Activated CD4-positive, alpha-beta T cell treated with anti-CD3 and anti-CD28 coated beads for 1 hour (primary cell): ENCODE data around the gene SFXN4.

Source experiments
- DNase-seq: peaks from one replicate; pipeline ENCODE4 v3.0.0-alpha.2; 2020

Gene SFXN4

GRCh38 chr10:119165171-119166117 is at the start of gene SFXN4:
Gene SFXN4 (minus strand): TSS chr10:119165714. CDS start chr10:119165647, 67 bp downstream.
- DNase-seq = peak; percentile 64

- DNase-seq = no peak
These were observed 46.3 kb upstream of the SFXN4 start for GRCh38 chr10:119211625-119212441.

- no peak for DNase-seq
These were observed 45.7 kb upstream of the SFXN4 start for GRCh38 chr10:119211176-119211575.

GRCh38 chr10:119210633-119211032 is 45.1 kb upstream of the SFXN4 start:
- no peak for DNase-seq

GRCh38 chr10:119209736-119210355 is 44.3 kb upstream of the SFXN4 start:
- no peak for DNase-seq

- peak; percentile 45 for DNase-seq
These were observed 43.7 kb upstream of the SFXN4 start for GRCh38 chr10:119209035-119209735.

- no peak for DNase-seq
These were observed 43.0 kb upstream of the SFXN4 start for GRCh38 chr10:119208553-119208940.

- peak; percentile 23 for DNase-seq
These were observed 42.4 kb upstream of the SFXN4 start for GRCh38 chr10:119207713-119208552.

- DNase-seq = peak; percentile 94
These were observed 41.8 kb upstream of the SFXN4 start, which contains the start of gene GRK5 for GRCh38 chr10:119207366-119207666. Gene GRK5 (plus strand): TSS chr10:119207571. CDS start chr10:119207918, 347 bp downstream.

GRCh38 chr10:119206603-119207365 is 41.3 kb upstream of the SFXN4 start:
- peak; percentile 58 for DNase-seq

- DNase-seq = peak; percentile 22
These were observed 40.5 kb upstream of the SFXN4 start for GRCh38 chr10:119205894-119206602.

GRCh38 chr10:119203006-119203405 is 37.5 kb upstream of the SFXN4 start:
- no peak for DNase-seq

GRCh38 chr10:119201233-119201632 is 35.7 kb upstream of the SFXN4 start:
- no peak for DNase-seq

- peak; percentile 17 for DNase-seq
These were observed 33.9 kb upstream of the SFXN4 start for GRCh38 chr10:119199231-119199992.

- no peak for DNase-seq
These were observed 32.9 kb upstream of the SFXN4 start for GRCh38 chr10:119198438-119198837.

GRCh38 chr10:119197921-119198320 is 32.4 kb upstream of the SFXN4 start:
- no peak for DNase-seq

- DNase-seq = no peak
These were observed 26.4 kb upstream of the SFXN4 start for GRCh38 chr10:119191881-119192280.

GRCh38 chr10:119190954-119191785 is 25.7 kb upstream of the SFXN4 start:
- DNase-seq = no peak
